Measurements from ENCODE around the gene DBNL. TPM values are rescaled to one million over a fixed set of nuclear protein-coding genes. Genes with fewer than 3 reads are reported as not detected.

The DBNL gene
- total RNA-seq, 2 donors from 2014 or later = 57.8 to 58.8 TPM

Other genes starting within 250 kb of the DBNL start
- gene MRPS24, start 175.2 kb upstream of the DBNL start, total RNA-seq = 100 to 1,000 TPM in 1 of 2 donors, 10 to 100 TPM in 1; 82.7 to 100 TPM
- 10 to 100 TPM; 34.4 to 36.8 TPM for gene URGCP, start 138.1 kb upstream of the DBNL start, total RNA-seq
- gene UBE2D4, start 118.3 kb upstream of the DBNL start, total RNA-seq = 1 to 10 TPM; 6.7 to 9.0 TPM
- gene SPDYE1, start 46.8 kb upstream of the DBNL start, total RNA-seq = not detected
- 1 to 10 TPM; 1.2 to 1.7 TPM for gene PGAM2, start 20.9 kb downstream of the DBNL start, total RNA-seq
- gene POLM, start 37.8 kb downstream of the DBNL start, total RNA-seq = 10 to 100 TPM; 40.2 to 46.0 TPM
- gene AEBP1, start 59.6 kb downstream of the DBNL start, total RNA-seq = 10 to 100 TPM; 18.1 to 18.4 TPM
- 100 to 1,000 TPM; 101 to 138 TPM for gene POLD2, start 78.8 kb downstream of the DBNL start, total RNA-seq
- gene MYL7, start 96.6 kb downstream of the DBNL start, total RNA-seq = not detected
- 1 to 10 TPM in 1 of 2 donors, under 1 TPM in 1; 0.67 to 1.3 TPM for gene GCK, start 144.7 kb downstream of the DBNL start, total RNA-seq
- 10 to 100 TPM; 66.0 to 72.3 TPM for gene YKT6, start 156.3 kb downstream of the DBNL start, total RNA-seq

All from activated T-cell treated with anti-CD3 and anti-CD28 coated beads, Interleukin-2, amount 50 U/mL, for 72 hours (primary cell).